Activated CD4-positive, alpha-beta T cell treated with anti-CD3 and anti-CD28 coated beads for 4 hours (primary cell): ENCODE results near the gene RPS21.

Experiments used
- DNase-seq, 2 donors: peaks; one replicate each; pipeline ENCODE4 v3.0.0-alpha.2; 2020

RPS21 gene

GRCh38 chr20:62381842-62382241, 5.1 kb upstream of the RPS21 start:
- DNase-seq: no peak

- DNase-seq: peak; percentile 76 to 77
These were observed 4.4 kb upstream of the RPS21 start for GRCh38 chr20:62382306-62383198.

GRCh38 chr20:62387219-62387913, 463 bp downstream of the RPS21 start:
- peak in 1 of 2 donors; percentile 26 for DNase-seq

GRCh38 chr20:62387933-62388635, 1.2 kb downstream of the RPS21 start:
- peak; percentile 29 to 45 for DNase-seq

GRCh38 chr20:62388839-62389600, 2.1 kb downstream of the RPS21 start:
- no peak for DNase-seq

GRCh38 chr20:62389601-62390087, 2.7 kb downstream of the RPS21 start:
- no peak for DNase-seq

GRCh38 chr20:62390317-62391164, 3.6 kb downstream of the RPS21 start:
- no peak for DNase-seq

- no peak for DNase-seq
These were observed 4.5 kb downstream of the RPS21 start for GRCh38 chr20:62391165-62392076.

GRCh38 chr20:62392077-62392418, 5.1 kb downstream of the RPS21 start:
- no peak for DNase-seq

GRCh38 chr20:62392621-62393334, 5.9 kb downstream of the RPS21 start:
- no peak for DNase-seq

- no peak for DNase-seq
These were observed 6.4 kb downstream of the RPS21 start for GRCh38 chr20:62393335-62393665.

- DNase-seq: no peak
These were observed 6.9 kb downstream of the RPS21 start for GRCh38 chr20:62393830-62394229.

GRCh38 chr20:62394248-62395245, 7.6 kb downstream of the RPS21 start:
- no peak for DNase-seq

GRCh38 chr20:62395311-62396242, 8.7 kb downstream of the RPS21 start:
- DNase-seq: no peak

- DNase-seq: no peak
These were observed 9.7 kb downstream of the RPS21 start for GRCh38 chr20:62396367-62397239.

GRCh38 chr20:62398120-62398821, 11.4 kb downstream of the RPS21 start:
- DNase-seq: no peak
